ENCODE measurements around the gene CFAP410.

CFAP410 gene

GRCh38 chr21:44332383-44332782 lies 6.8 kb downstream of the CFAP410 start:
- Histone ChIP-seq H3K9me3 (ENCODE audit: insufficient read depth, low read depth, low read length) (no peaks in the 10 kb centered on the region), H3K36me3 (ENCODE audit: insufficient read depth, low read depth, low read length) (peaks cover 7% of the 10 kb centered on the region), H3K4me3 (ENCODE audit: low read length) (no peak overlapping the region), H3K27me3 (ENCODE audit: insufficient read depth, low read length) (no peaks in the 10 kb centered on the region), H3K4me1 (ENCODE audit: insufficient read depth, low read length) (no peaks in the 10 kb centered on the region), H3K27ac (ENCODE audit: low read length) (no peak overlapping the region), H3K9ac (ENCODE audit: low read depth, low read length) (no peak overlapping the region)

- Histone ChIP-seq H3K36me3 (ENCODE audit: insufficient read depth, low read depth, low read length) (peaks cover 7% of the 10 kb centered on the region), H3K4me1 (ENCODE audit: insufficient read depth, low read length) (no peaks in the 10 kb centered on the region), H3K9ac (ENCODE audit: low read depth, low read length) (no peak overlapping the region), H3K27ac (ENCODE audit: low read length) (no peak overlapping the region), H3K4me3 (ENCODE audit: low read length) (no peak overlapping the region), H3K9me3 (ENCODE audit: insufficient read depth, low read depth, low read length) (no peaks in the 10 kb centered on the region), H3K27me3 (ENCODE audit: insufficient read depth, low read length) (no peaks in the 10 kb centered on the region)
Observed at GRCh38 chr21:44331650-44332307, 7.4 kb downstream of the CFAP410 start.

DNA sequence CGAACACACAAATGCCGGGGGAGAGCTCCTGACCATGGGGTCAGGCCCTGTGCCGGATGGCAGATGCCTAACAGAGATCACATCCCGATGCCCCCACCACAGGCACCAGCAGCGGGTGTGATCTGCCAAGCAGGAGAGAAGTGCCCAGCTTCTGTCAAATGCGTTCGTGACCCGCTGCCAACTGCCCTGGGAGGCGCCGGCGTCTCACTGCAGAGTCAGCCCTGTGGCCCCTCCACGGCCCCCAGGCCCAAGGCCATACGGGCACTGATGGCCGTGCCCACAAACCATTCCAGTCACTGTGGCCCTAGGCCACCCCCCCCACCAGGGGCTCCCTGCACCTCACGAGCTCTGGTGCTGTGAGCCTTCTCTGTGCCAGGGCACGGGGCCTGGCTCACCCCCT lies 8.0 kb downstream of the CFAP410 start:
- Histone ChIP-seq H3K4me3 (ENCODE audit: low read length) (no peak overlapping the region), H3K27ac (ENCODE audit: low read length) (no peak overlapping the region), H3K9me3 (ENCODE audit: insufficient read depth, low read depth, low read length) (no peaks in the 10 kb centered on the region), H3K4me1 (ENCODE audit: insufficient read depth, low read length) (no peaks in the 10 kb centered on the region), H3K36me3 (ENCODE audit: insufficient read depth, low read depth, low read length) (peaks cover 2% of the 10 kb centered on the region), H3K27me3 (ENCODE audit: insufficient read depth, low read length) (no peaks in the 10 kb centered on the region), H3K9ac (ENCODE audit: low read depth, low read length) (no peak overlapping the region)

GRCh38 chr21:44330698-44331097 lies 8.5 kb downstream of the CFAP410 start:
- no peaks in the 10 kb centered on the region for H3K9me3 ChIP-seq (ENCODE audit: insufficient read depth, low read depth, low read length)
- H3K9ac ChIP-seq (ENCODE audit: low read depth, low read length): no peak overlapping the region
- H3K4me3 ChIP-seq (ENCODE audit: low read length): no peak overlapping the region
- H3K27me3 ChIP-seq (ENCODE audit: insufficient read depth, low read length): no peaks in the 10 kb centered on the region
- H3K36me3 ChIP-seq (ENCODE audit: insufficient read depth, low read depth, low read length): no peaks in the 10 kb centered on the region
- H3K27ac ChIP-seq (ENCODE audit: low read length): no peak overlapping the region
- H3K4me1 ChIP-seq (ENCODE audit: insufficient read depth, low read length): no peaks in the 10 kb centered on the region

DNA sequence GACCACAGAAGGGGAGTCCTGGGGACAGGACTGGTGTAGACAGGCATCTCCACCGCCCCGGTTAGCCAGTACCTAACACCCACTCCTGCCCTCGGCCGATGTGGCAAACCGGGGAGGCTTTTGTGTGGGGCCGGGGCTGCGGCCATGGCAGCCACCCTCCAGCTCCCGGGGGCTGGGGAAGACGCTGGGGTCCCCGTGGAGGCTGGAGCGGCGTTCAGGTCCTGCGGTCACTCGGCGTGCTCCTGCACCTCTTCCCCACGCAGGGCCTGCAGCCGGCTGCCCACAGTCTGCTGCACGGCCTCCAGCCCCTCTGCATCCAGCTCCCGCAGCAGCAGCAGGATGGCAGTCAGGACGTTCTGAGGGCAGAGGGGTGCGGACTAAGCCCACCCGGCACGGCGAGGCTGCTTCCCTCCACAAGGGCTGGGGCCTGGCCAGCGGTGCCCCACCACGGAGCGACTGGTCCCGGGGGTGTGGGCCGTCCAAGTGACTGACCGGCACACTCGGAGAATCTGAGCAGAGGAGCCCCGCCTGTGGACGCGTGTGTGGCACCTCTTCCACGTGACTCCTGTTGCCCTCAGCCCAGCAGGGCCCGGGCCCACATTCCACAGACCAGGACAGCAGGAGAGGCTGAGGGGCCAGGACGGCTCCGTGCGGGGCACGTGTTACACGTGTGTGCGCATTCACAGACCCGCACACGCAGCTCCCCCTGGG lies 9.1 kb downstream of the CFAP410 start:
- H3K36me3 ChIP-seq (ENCODE audit: insufficient read depth, low read depth, low read length): no peaks in the 10 kb centered on the region
- H3K4me1 ChIP-seq (ENCODE audit: insufficient read depth, low read length): no peaks in the 10 kb centered on the region
- no peak overlapping the region for H3K27ac ChIP-seq (ENCODE audit: low read length)
- H3K4me3 ChIP-seq (ENCODE audit: low read length): no peak overlapping the region
- no peak overlapping the region; the same call in 1 of the 2 replicates for H3K9ac ChIP-seq (ENCODE audit: low read depth, low read length)
- no peaks in the 10 kb centered on the region for H3K27me3 ChIP-seq (ENCODE audit: insufficient read depth, low read length)
- no peaks in the 10 kb centered on the region for H3K9me3 ChIP-seq (ENCODE audit: insufficient read depth, low read depth, low read length)

GRCh38 chr21:44329086-44329889 lies 9.9 kb downstream of the CFAP410 start:
- Histone ChIP-seq H3K4me1 (ENCODE audit: insufficient read depth, low read length) (no peaks in the 10 kb centered on the region), H3K9me3 (ENCODE audit: insufficient read depth, low read depth, low read length) (no peaks in the 10 kb centered on the region), H3K4me3 (ENCODE audit: low read length) (no peak overlapping the region), H3K9ac (ENCODE audit: low read depth, low read length) (no peak overlapping the region; the same call in 1 of the 2 replicates), H3K27ac (ENCODE audit: low read length) (no peak overlapping the region), H3K36me3 (ENCODE audit: insufficient read depth, low read depth, low read length) (no peaks in the 10 kb centered on the region), H3K27me3 (ENCODE audit: insufficient read depth, low read length) (no peaks in the 10 kb centered on the region)

DNA sequence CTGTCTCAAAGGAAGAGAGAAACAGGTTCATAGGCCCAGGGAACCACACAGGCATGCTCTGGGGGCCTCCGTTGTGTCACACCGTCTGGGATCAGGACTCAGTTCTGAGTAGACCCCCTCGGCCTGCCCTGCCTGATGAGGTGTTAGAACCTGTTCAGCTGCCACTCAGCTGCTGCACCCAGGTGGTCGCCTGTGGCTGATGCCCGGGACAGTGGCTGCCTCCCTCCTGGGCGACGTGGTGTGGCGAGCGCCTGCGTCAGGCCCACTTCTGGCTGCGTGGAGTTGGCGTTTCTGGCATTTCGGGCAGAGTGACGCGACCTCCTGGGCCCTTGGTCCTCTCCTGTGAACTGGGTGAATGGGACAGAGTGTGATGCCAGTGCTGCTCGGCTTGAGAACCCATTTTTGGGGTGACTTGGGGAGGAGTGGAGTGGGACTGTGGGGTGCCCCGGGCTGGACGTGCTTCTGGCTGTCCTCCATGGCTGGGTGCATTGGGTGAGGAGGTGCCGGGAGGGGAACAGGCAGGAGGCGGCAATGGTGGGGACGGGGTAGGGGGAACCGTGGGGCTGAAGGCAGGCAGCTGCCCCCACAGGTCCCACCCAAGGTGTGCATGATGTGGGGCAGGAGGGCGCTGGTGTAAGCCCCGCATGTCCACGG lies 10.8 kb downstream of the CFAP410 start:
- H3K9me3 ChIP-seq (ENCODE audit: insufficient read depth, low read depth, low read length): no peaks in the 10 kb centered on the region
- no peaks in the 10 kb centered on the region for H3K4me1 ChIP-seq (ENCODE audit: insufficient read depth, low read length)
- no peak overlapping the region for H3K9ac ChIP-seq (ENCODE audit: low read depth, low read length)
- H3K27me3 ChIP-seq (ENCODE audit: insufficient read depth, low read length): no peaks in the 10 kb centered on the region
- no peak overlapping the region for H3K27ac ChIP-seq (ENCODE audit: low read length)
- no peaks in the 10 kb centered on the region for H3K36me3 ChIP-seq (ENCODE audit: insufficient read depth, low read depth, low read length)
- H3K4me3 ChIP-seq (ENCODE audit: low read length): no peak overlapping the region

DNA sequence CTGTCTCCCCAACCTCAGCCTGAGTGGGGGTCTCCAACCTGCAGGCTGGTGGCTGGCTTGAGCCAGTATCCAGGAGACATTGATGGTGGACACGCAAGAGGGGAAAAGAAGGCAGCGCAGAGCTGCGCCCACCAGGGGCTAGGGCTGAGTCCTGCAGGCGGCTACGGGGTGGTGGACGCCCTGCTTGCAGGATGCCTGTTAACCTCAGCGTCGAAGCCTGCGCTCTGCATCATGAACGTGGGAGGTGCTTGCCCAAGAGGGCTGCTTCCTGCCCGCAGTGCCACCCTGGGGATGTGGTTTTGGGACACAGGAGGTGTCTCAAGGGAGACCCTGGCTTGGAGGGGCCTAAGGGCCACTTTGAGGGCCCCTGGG lies 11.6 kb downstream of the CFAP410 start:
- Histone ChIP-seq H3K9me3 (ENCODE audit: insufficient read depth, low read depth, low read length) (no peaks in the 10 kb centered on the region), H3K27ac (ENCODE audit: low read length) (no peak overlapping the region), H3K9ac (ENCODE audit: low read depth, low read length) (no peak overlapping the region), H3K4me3 (ENCODE audit: low read length) (no peak overlapping the region), H3K27me3 (ENCODE audit: insufficient read depth, low read length) (no peaks in the 10 kb centered on the region), H3K4me1 (ENCODE audit: insufficient read depth, low read length) (no peaks in the 10 kb centered on the region), H3K36me3 (ENCODE audit: insufficient read depth, low read depth, low read length) (no peaks in the 10 kb centered on the region)

- Histone ChIP-seq H3K4me1 (ENCODE audit: insufficient read depth, low read length) (no peaks in the 10 kb centered on the region), H3K9ac (ENCODE audit: low read depth, low read length) (no peak overlapping the region), H3K9me3 (ENCODE audit: insufficient read depth, low read depth, low read length) (no peaks in the 10 kb centered on the region), H3K36me3 (ENCODE audit: insufficient read depth, low read depth, low read length) (no peaks in the 10 kb centered on the region; the same call in 1 of the 2 replicates), H3K27me3 (ENCODE audit: insufficient read depth, low read length) (no peaks in the 10 kb centered on the region), H3K27ac (ENCODE audit: low read length) (no peak overlapping the region), H3K4me3 (ENCODE audit: low read length) (no peak overlapping the region)
Observed at GRCh38 chr21:44326716-44327602, 12.2 kb downstream of the CFAP410 start.

DNA sequence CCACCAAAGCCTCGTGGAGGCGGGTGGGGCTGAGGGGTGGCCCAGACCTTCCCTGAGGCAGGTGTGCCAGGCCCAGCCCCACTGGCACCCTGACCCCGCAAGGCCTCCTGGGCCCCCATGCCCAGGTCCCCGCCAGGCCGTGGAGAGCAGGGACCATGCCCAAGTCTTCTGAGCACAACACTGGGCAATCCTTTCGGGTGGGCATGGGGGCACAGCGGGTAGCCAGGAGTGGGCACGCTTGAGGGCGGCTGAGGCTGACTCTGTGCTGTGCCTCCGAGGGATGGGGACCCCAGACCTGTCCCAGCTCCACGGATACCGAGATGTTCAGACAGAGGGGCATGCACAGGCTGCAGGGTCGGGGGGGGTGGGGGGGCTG lies 12.9 kb downstream of the CFAP410 start:
- no peak overlapping the region for H3K4me3 ChIP-seq (ENCODE audit: low read length)
- no peak overlapping the region for H3K9ac ChIP-seq (ENCODE audit: low read depth, low read length)
- H3K36me3 ChIP-seq (ENCODE audit: insufficient read depth, low read depth, low read length): no peaks in the 10 kb centered on the region; the same call in 1 of the 2 replicates
- H3K4me1 ChIP-seq (ENCODE audit: insufficient read depth, low read length): no peaks in the 10 kb centered on the region
- H3K27ac ChIP-seq (ENCODE audit: low read length): no peak overlapping the region
- no peaks in the 10 kb centered on the region for H3K9me3 ChIP-seq (ENCODE audit: insufficient read depth, low read depth, low read length)
- no peaks in the 10 kb centered on the region for H3K27me3 ChIP-seq (ENCODE audit: insufficient read depth, low read length)

Measured in iPS-20b (cell line).